Retinal pigment epithelial cell (primary cell): ENCODE data around the gene KRT76.

Experiments used
- DNase-seq: peaks from one replicate; pipeline ENCODE4 v3.0.0-alpha.2; 2010; ENCODE audit warnings: low read depth
- H3K4me3 ChIP-seq: 2 replicates; pipeline ENCODE4 v1.5.1; 2011; ENCODE audit warnings: mild to moderate bottlenecking, low read length, control low read depth, moderate library complexity
- CTCF ChIP-seq: conservative IDR thresholded peaks from 2 replicates; pipeline ENCODE4 v1.5.1; 2011; ENCODE audit warnings: low read depth, low read length, control low read depth, inconsistent platforms

Gene KRT76

DNA sequence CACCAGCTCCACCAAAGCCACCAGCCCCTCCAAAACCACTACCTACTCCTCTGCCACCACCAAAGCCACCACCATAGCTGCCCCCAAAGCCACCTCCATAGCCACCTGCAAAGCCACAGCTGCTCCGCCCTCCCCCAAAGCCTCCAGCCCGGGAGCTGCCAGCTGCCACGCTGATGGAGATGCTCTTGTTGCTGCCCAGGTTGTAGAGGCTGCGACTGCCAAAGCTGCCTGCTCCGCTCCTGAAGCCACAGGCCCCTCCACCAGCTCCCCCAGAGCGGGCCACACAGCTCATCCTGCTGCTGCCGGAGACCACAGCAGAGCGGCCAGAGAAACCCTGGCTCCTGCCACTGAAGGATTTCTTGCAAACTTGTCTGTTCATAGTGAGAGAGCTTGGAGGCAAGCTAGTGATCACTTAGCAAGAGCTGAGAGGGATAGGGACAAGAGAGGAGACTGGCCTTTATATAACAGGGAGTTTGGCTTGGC lies at the start of gene KRT76:
KRT76 (minus strand) TSS at position 433 of the 483 bp plus-strand sequence; CDS start at position 379, 54 bp downstream.
- no peak for DNase-seq
- no peak within 1 kb of the TSS for H3K4me3 ChIP-seq
- TF ChIP-seq CTCF = no peak

GRCh38 chr12:52825961-52826360 lies 48.8 kb upstream of the KRT76 start:
- no peak for DNase-seq
- TF ChIP-seq CTCF = no peak
- no peak overlapping the region for H3K4me3 ChIP-seq

GRCh38 chr12:52824741-52825410 lies 47.7 kb upstream of the KRT76 start:
- no peak overlapping the region for H3K4me3 ChIP-seq
- DNase-seq = no peak
- no peak for TF ChIP-seq CTCF

DNA sequence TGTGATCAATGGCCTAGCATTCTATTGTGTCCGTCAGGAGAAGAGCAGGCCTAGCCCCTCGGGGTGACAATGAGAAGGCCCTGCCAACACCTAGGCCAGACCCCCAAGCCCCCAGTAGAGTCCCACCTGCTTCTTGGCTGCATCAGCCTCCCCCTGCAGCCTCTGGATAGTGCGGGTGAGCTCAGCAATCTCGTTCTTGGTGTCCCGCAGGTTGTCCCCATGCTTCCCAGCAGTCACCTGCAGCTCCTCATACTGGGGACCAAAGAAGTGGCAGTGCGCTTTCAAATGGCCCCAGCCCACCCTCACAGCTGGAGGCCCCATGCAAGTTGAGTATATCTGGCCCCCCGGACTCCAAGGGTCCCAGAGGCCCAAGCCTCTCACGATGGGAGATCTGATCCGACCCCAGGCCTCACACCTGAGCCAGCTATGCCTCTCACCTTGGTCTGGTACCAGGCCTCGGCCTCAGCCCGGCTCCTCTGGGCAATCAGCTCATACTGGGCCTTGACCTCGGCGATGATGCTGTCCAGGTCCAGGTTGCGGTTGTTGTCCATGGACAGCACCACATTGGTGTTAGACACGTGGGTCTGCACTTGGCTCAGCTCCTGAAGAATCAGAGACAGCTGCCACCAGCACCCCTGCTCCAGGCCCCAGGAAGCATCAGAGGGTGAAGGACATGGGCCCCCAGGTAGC lies 46.8 kb upstream of the KRT76 start:
- no peak overlapping the region for H3K4me3 ChIP-seq
- TF ChIP-seq CTCF = no peak
- no peak for DNase-seq

- no peak for TF ChIP-seq CTCF
- no peak for DNase-seq
- H3K4me3 ChIP-seq = no peak overlapping the region
Observed at GRCh38 chr12:52822771-52823510, 45.8 kb upstream of the KRT76 start.

GRCh38 chr12:52821826-52822660 lies 44.9 kb upstream of the KRT76 start:
- DNase-seq = no peak
- no peak for TF ChIP-seq CTCF

More at GRCh38 chr12:52821826-52822660, 44.9 kb upstream of the KRT76 start:
- no peak overlapping the region for H3K4me3 ChIP-seq
